NCI-H460 (cell line): Measurements from ENCODE around the gene CCND2. TPM values are rescaled to one million over a fixed set of nuclear protein-coding genes. Genes with fewer than 3 reads are reported as not detected.
A peak's percentile ranks its signal among the peaks of the same experiment; 100 is the strongest.

Experiments
- DNase-seq: peaks from one replicate; pipeline ENCODE4 v3.0.0-alpha.2; 2016; ENCODE audit warnings: low read depth; ENCODE audit errors: extremely low read depth
- total RNA-seq: library from RNA; depleted of rRNA; stranded (reverse); fragments of >200 nt; shearing (Covaris generic); gene quantifications from 2 replicates; pipeline ENCODE4 v1.2.3, GENCODE V29; 2014

Gene CCND2
- total RNA-seq, 1 experiment from 2014 or later: 0.17 TPM

DNA sequence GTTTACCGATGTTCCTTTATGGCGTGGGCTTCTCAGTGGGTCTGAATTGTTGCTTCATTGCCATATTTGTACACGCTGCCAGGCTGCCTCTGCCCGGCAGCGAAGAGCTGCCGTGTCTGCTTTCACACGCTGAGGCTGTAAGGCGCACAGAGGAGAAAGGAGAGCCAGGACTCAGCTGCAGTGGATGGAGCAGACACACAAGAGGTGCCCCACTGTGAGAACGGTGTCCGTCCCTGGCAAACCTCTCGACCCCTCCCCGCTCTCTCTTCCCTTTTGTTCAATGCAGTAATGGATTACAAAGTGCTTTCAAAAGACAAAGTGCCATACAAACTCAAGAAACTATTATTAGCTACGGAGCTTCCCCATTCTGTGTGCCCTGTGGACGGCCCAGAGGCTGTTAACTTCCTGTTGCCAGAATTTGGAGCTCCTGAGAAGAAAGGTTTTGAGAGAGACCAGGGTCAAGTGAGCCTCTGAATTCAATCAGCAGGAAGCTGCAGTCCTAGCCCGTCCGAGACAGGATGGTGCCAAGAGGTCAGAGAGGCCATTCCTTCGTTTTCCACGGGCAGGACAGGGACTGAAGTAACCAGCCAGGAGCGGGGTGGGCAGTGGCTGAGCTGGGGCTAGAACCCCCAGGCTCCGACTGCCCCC, 15.8 kb downstream of the CCND2 start:
- no peak for DNase-seq

DNA sequence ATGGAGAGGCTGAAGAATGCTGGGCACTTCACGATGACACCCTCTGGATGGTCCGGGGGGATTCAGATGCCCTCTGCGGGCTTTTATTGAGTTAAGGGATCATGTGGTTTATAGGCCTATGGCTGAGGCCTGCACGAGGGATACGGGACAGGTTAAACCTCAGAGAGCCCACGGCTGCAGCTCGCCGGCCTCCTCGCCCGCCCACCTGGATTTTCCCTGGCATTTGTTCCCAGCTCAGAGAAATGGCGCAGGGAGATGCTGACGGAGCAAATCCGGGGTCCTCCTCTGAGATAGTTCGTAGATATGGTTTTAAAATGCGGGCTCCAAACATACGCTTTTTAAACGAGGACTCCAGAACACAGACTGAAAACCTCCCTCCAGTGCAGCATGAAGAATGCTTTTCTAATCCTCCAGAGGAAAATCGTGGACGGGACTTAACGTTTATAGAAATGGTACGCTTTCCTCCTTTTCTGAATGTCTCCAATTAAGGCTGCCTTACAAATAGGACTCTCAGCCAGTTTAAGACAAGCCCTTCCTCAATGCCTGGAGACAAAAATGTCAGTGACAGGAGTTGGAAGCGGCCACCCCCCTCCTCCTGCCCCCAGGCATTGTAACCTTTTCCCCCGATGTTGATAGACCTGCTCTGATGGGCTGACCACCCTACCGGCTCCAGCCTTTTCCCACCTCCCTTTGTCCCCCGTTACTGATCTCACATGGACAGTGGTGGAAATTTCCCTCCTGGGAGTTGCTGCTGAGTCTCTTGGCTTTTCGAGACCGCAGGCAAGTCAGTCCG, 16.6 kb downstream of the CCND2 start:
- no peak for DNase-seq

GRCh38 chr12:4292341-4293073, 18.9 kb downstream of the CCND2 start:
- no peak for DNase-seq

GRCh38 chr12:4293299-4293965, 19.9 kb downstream of the CCND2 start:
- DNase-seq: no peak

DNA sequence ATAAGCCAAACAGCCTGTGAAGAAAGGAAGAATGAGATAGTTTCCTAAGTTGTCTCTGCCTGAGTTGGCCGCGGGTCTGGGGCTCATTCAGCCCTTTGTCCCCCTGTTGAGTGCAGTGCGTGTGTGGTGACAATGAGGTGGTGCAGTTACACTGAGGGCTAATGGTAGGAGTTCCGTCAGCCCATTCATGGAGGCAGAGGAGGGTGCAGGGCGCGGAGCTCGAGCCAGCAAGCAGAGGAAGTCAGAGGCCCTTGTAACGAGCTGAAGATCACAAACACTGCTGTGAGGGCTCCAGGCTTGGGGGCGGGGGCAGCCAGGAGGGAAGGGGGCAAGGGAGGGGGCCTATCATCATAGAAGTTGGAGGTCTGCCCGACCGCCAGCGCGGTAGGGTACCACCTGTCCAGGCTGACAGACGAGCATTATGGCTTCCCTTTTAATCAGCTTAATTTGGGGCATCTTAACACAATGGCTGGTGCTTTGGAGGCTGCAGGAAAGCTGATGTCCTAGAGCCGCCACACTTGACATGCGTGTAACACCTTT, 20.5 kb downstream of the CCND2 start:
- DNase-seq: no peak

GRCh38 chr12:4296751-4297150, 23.2 kb downstream of the CCND2 start:
- no peak for DNase-seq

GRCh38 chr12:4297617-4298016, 24.1 kb downstream of the CCND2 start:
- DNase-seq: no peak

GRCh38 chr12:4300883-4301282, 27.3 kb downstream of the CCND2 start:
- no peak for DNase-seq

GRCh38 chr12:4301932-4302501, 28.5 kb downstream of the CCND2 start:
- DNase-seq: no peak

- no peak for DNase-seq
These were observed 29.3 kb downstream of the CCND2 start for GRCh38 chr12:4302881-4303280.

- no peak for DNase-seq
These were observed 30.2 kb downstream of the CCND2 start for GRCh38 chr12:4303750-4304149.

DNA sequence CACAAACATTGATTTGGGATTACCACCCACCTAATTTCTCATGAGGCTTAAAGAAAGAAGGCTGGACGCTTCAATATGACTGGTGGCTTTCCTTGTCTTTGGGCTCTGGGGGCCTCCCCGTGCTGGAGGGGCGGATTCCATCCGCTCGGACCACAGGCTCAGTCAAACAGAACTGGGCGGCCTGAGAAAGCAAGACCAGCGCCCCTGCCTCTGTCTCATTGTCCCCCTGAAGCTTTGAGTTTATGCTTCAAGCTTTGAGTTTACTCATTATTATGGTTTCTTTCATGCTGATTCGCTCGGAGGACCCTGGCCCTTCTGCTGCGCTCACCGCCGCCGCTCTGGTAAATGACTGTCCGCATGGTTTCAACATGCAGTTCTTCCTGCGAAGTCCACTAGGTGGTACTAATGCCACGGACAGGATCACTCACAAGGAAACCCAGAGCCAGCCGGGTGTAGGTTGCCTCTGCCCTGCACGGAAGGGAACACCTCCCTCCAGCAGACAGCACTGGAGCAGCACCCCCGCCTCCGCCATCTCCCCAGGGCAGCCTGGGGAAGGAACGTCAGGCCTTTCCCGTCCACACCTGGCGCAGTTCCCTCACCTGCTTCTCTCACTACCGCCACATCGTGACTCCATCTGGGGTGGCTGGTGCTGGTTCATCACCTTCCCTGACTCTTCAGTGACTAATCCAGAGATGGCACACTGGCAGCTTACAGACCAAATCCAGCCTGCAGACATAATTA, 34.2 kb downstream of the CCND2 start:
- DNase-seq: peak; percentile 66

GRCh38 chr12:4308334-4308950, 34.9 kb downstream of the CCND2 start:
- DNase-seq: no peak

GRCh38 chr12:4311776-4312175, 38.2 kb downstream of the CCND2 start:
- no peak for DNase-seq

DNA sequence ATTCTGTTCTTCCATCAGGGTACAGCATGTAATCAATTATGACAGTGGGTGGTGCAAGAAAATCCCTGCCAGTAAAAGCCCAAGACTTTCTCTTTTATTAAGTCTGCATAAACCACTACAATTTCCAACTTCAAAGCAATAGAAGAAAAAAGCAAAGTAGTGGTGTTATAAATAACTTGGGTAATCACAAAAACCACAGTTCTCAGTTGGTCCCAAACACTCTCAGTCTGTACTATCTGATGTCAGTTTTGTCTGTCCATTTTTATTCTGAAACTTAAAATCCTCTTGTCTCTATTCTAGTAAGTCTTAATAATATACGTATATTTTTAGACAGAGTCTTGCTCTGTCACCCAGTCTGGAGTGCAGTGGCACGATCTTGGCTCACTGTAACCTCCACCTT, 38.7 kb downstream of the CCND2 start:
- no peak for DNase-seq

DNA sequence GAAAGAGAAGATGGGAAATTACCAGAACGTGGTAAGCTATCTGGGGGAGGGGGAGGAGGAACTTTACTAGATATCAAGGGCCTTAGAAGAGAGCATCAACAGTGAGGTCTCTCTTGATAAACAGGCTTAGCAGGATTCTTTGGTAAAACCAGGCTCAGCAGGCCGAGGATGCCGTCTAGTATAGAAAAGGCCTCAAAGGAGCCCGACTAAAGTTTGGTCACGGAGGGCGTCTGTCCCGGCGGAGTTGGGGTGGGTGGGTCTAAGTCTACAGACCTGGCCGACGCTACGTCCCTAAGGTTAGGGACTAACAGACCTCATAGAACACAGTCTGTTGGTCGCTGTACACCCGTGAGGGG, 46.9 kb downstream of the CCND2 start:
- no peak for DNase-seq

- peak; percentile 88 for DNase-seq
These were observed 47.5 kb downstream of the CCND2 start, which contains the start of gene TIGAR for GRCh38 chr12:4320853-4321701. Gene TIGAR, plus strand, starts transcription at chr12:4321213. Its CDS starts 59 bp downstream, at chr12:4321272.

GRCh38 chr12:4322726-4323125, 49.2 kb downstream of the CCND2 start:
- no peak for DNase-seq
